Activated naive CD4-positive, alpha-beta T cell treated with anti-CD3 and anti-CD28 coated beads, Interleukin-2, amount 50 U/mL, for 24 hours (primary cell): ENCODE data around the gene UBE2L5.

Experiments used
- H3K27ac Mint-ChIP-seq: one replicate; pipeline ENCODE4 v1.8.0; 2021; ENCODE audit warnings: mild to moderate bottlenecking, mixed read lengths
- H3K27me3 Mint-ChIP-seq: one replicate; pipeline ENCODE4 v1.8.0; 2021; ENCODE audit warnings: mixed read lengths
- H3K36me3 Mint-ChIP-seq: one replicate; pipeline ENCODE4 v1.8.0; 2021; ENCODE audit warnings: mixed read lengths
- H3K4me1 Mint-ChIP-seq: one replicate; pipeline ENCODE4 v1.8.0; 2021; ENCODE audit warnings: mixed read lengths
- H3K4me3 Mint-ChIP-seq: one replicate; pipeline ENCODE4 v1.8.0; 2021; ENCODE audit warnings: mild to moderate bottlenecking, mixed read lengths
- H3K9me3 Mint-ChIP-seq: one replicate; pipeline ENCODE4 v1.8.0; 2021; ENCODE audit warnings: mixed read lengths

The UBE2L5 gene

DNA sequence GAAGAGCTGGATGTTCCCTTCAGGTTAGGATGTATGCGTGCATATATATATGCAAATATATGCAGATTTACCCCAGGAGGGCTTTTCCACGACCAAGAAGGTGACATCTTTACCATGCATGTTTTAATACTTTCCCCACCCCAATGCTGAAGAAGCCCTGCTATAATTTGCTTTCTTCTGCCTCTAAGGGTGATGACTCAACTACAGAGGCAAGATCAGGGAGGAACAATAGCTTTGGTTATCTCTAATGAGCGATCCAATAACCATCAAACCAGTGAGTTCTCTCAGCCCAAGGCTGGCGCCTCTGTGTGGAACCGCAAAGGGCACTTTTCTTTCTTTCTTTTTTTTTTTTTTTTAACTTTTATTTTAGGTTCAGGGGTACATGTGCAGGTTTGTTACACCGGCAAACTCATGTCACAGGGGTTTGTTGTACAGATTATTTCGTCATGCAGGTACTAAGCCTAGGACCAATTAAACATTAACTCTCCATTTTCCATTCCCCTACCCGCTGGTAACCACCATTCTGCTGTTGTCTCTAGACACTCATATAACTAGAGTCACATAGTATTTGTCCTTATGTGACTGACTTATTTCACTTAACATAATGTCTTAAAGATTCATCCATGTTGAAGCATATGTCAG is 25.7 kb upstream of the UBE2L5 start:
- peaks cover 53% of the 10 kb centered on the region for H3K4me1 Mint-ChIP-seq
- no peaks in the 10 kb centered on the region for H3K9me3 Mint-ChIP-seq
- H3K27me3 Mint-ChIP-seq: no peaks in the 10 kb centered on the region
- no peaks in the 10 kb centered on the region for H3K36me3 Mint-ChIP-seq
- peak overlapping the region; percentile 23 for H3K27ac Mint-ChIP-seq
- H3K4me3 Mint-ChIP-seq: peak overlapping the region; percentile 80

DNA sequence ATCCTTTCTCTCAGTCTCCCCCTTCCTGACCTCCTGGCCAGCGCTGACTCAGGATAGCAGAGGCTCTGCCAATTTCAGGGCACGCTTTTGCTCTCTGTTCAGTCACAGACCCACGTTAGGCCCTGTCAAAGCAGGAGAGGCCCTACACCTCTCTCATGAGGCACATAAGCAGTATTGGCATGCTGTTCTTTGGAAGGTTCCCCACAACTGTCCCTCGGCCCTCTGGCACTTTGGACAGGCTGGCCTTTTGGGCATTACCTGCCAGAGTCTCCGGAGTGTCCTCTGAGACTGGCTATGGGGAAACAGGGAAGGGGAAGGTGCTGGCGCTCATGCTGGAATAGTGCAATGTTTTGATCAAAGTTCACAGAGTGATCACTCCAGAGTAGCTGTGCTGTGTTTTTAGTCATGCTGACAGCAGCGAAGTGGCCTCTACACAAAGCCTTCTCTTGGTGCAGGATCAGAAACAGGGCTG is 23.7 kb upstream of the UBE2L5 start:
- H3K4me1 Mint-ChIP-seq: peaks cover 36% of the 10 kb centered on the region
- H3K27ac Mint-ChIP-seq: no peak overlapping the region
- no peaks in the 10 kb centered on the region for H3K36me3 Mint-ChIP-seq
- H3K27me3 Mint-ChIP-seq: no peaks in the 10 kb centered on the region
- H3K4me3 Mint-ChIP-seq: no peak overlapping the region
- no peaks in the 10 kb centered on the region for H3K9me3 Mint-ChIP-seq

DNA sequence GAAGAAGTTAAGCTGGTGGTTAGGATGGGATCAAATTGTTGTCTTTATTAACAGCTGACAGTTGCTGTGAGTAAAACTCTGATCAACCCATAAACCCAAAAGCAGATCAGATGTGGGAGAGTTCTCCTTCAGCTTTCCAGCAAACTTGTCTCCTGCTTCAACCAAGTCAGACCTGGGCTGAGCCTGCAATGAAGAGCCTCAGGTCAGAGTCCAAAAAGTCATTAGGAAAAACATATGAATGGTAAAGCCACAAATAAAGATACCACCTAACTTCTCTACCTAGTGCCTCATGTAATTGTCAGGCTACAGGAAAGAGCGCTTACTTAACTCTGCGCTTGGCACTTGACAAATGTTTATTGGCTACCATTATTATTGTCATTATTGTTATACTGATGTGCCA is 21.9 kb upstream of the UBE2L5 start:
- Mint-ChIP-seq H3K4me1 (peaks cover 21% of the 10 kb centered on the region), H3K27ac (no peak overlapping the region), H3K27me3 (no peaks in the 10 kb centered on the region), H3K4me3 (no peak overlapping the region), H3K36me3 (no peaks in the 10 kb centered on the region), H3K9me3 (no peaks in the 10 kb centered on the region)

DNA sequence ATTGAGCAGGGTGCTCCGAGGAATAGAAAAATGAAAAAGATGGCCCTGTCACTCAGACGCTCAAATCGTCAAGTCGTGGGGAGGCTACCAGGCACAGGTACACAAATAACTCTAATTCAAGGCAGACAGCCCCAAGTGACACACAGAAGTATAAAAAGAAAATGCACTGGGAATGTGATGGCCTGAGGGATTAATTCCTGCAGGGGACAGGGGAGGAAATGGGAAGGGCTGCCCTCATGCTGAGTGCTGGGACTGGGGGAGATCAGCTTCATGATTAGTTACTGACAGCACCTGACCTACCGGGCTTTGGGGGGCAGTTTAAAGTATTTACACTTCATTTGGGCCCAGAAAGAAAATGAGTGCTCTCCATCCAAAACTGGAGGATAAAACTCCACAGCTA is 20.9 kb upstream of the UBE2L5 start:
- Mint-ChIP-seq H3K4me3 (no peak overlapping the region), H3K36me3 (no peaks in the 10 kb centered on the region)

DNA sequence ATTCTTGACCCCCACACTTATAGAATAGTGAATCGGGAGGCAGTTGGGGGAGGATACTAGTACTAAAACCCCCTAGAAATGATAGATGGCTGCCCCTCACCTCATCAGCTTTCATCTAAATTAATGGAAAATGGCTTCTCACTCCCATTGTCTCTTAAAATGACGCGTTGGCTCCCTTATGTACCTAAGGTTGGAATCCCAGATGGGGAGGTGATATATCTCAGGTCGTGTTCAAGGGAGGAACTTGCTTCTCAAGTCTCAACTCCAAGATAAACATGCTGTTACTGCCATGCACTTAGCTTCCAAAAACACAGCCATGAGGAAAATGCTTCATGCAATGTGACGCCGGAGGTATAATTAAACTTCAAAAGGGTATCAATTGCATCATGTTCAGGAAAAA is 18.8 kb upstream of the UBE2L5 start:
- Mint-ChIP-seq H3K36me3 (no peaks in the 10 kb centered on the region), H3K27me3 (no peaks in the 10 kb centered on the region), H3K4me1 (peaks cover 19% of the 10 kb centered on the region), H3K27ac (no peak overlapping the region), H3K4me3 (no peak overlapping the region), H3K9me3 (no peaks in the 10 kb centered on the region)

More for the DNA sequence above, 20.9 kb upstream of the UBE2L5 start:
- H3K9me3 Mint-ChIP-seq: no peaks in the 10 kb centered on the region
- H3K27me3 Mint-ChIP-seq: no peaks in the 10 kb centered on the region
- no peak overlapping the region for H3K27ac Mint-ChIP-seq
- peaks cover 12% of the 10 kb centered on the region for H3K4me1 Mint-ChIP-seq

GRCh38 chr13:30404207-30404606 is 18.1 kb upstream of the UBE2L5 start:
- Mint-ChIP-seq H3K27ac (no peak overlapping the region), H3K9me3 (no peaks in the 10 kb centered on the region), H3K27me3 (no peaks in the 10 kb centered on the region), H3K4me1 (peaks cover 22% of the 10 kb centered on the region), H3K36me3 (no peaks in the 10 kb centered on the region), H3K4me3 (no peak overlapping the region)

GRCh38 chr13:30406779-30407416 is 15.4 kb upstream of the UBE2L5 start:
- H3K9me3 Mint-ChIP-seq: no peaks in the 10 kb centered on the region
- H3K27me3 Mint-ChIP-seq: no peaks in the 10 kb centered on the region
- peaks cover 36% of the 10 kb centered on the region for H3K4me1 Mint-ChIP-seq
- no peak overlapping the region for H3K4me3 Mint-ChIP-seq
- H3K36me3 Mint-ChIP-seq: no peaks in the 10 kb centered on the region
- peak overlapping the region; percentile 89 for H3K27ac Mint-ChIP-seq

DNA sequence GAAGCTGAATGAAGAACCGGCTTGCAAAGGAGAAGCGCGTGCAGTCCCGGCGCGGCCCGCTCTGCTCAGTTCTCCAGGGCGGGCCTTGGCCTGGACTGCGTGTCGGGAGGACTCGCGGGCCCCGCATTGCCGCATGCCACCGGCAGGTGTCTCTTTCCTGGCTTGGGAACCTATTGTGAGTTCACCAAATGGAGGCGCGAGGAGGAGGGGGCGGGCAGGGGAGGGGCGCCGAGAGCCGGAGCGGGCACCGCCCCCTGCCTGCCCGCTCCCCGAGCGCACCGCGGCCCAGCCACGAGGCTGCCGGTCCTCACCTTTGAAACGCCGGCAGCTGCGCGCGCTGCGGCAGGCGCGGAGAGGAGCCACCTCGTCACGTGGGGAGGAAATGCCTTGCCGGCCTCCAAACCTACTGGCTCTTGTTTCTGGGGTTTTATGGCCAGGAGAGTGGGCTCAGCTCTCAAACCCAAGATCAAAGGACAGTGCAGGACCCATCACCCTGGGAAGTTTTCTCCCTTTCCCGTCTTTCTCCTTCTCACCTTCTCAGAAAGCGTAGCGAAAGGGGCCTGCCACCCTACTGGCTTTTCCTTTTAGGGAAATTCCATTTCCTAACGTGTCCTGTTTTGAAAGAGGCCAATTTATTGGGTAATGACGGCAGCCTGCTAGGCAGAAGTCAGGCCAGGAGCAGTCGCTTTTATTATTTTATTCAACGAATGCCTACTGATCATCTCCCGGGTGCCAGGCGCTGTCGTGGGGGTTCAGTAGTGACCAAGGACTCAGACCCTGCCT is 13.8 kb upstream of the UBE2L5 start:
- peak overlapping the region; percentile 77 for H3K27ac Mint-ChIP-seq
- H3K9me3 Mint-ChIP-seq: no peaks in the 10 kb centered on the region
- H3K4me1 Mint-ChIP-seq: peaks cover 41% of the 10 kb centered on the region
- H3K4me3 Mint-ChIP-seq: peak overlapping the region; percentile 71
- no peaks in the 10 kb centered on the region for H3K36me3 Mint-ChIP-seq
- H3K27me3 Mint-ChIP-seq: no peaks in the 10 kb centered on the region

DNA sequence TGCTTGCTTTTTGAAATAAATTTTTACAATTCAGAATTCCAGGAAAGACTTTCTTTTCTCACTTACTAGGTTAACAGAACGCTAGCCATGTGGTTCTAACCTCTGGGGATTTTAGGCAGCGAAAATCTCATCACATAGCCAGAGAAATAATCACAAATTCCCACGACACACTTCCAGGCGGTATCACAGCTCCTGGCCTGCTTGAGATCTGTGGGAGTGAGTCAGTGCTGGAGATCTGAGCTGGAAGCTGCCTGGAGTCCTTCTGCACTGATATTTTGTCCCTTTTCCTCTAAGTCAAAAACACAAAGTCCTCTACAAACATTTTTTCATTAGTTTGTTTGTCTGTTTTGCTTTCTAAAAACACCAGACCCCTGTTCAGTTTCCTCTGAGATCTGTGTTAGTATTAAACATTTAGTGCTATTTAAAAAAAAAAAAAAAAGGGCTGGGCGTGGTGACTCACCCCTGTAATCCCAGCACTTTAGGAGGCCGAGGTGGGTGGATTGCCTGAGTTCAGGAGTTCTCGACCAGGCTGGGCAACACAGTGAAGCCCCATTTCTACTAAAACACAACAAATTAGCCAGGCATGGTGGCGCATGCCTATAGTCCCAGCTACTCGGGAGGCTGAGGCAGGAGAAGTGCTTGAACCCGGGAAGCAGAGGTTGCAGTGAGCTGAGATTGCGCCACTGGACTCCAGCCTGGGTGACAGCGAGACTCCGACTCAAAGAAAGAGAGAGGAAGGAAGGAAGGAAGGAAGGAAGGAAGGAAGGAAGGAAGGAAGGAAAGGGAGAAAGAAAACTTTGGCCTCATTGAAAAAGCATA is 12.2 kb upstream of the UBE2L5 start:
- no peak overlapping the region for H3K4me3 Mint-ChIP-seq

DNA sequence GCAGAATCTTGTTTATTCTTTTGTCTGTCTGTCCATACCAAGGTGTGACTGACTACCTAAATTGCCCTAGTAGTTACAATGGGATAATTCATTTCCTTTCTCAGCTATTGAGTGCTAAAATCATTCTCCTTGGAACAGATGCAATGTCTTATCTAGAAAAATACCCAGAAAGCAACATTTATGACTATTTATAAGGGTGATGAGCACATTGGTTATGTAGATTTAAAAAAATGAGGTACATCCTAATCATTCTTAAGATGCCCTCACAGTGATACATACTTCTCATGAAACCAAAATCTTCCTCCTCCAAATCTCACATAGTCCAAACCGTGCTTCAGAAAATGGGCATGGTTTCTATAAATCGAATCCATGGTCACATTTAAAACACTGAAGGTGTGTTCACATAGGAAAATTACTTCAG is 11.6 kb upstream of the UBE2L5 start:
- H3K27ac Mint-ChIP-seq: no peak overlapping the region
- H3K4me1 Mint-ChIP-seq: peaks cover 48% of the 10 kb centered on the region
- no peaks in the 10 kb centered on the region for H3K36me3 Mint-ChIP-seq
- no peak overlapping the region for H3K4me3 Mint-ChIP-seq
- H3K27me3 Mint-ChIP-seq: no peaks in the 10 kb centered on the region
- no peaks in the 10 kb centered on the region for H3K9me3 Mint-ChIP-seq

More for the DNA sequence above, 12.2 kb upstream of the UBE2L5 start:
- H3K27ac Mint-ChIP-seq: peak overlapping the region; percentile 62
- no peaks in the 10 kb centered on the region for H3K9me3 Mint-ChIP-seq
- H3K27me3 Mint-ChIP-seq: no peaks in the 10 kb centered on the region
- no peaks in the 10 kb centered on the region for H3K36me3 Mint-ChIP-seq
- H3K4me1 Mint-ChIP-seq: peaks cover 42% of the 10 kb centered on the region

DNA sequence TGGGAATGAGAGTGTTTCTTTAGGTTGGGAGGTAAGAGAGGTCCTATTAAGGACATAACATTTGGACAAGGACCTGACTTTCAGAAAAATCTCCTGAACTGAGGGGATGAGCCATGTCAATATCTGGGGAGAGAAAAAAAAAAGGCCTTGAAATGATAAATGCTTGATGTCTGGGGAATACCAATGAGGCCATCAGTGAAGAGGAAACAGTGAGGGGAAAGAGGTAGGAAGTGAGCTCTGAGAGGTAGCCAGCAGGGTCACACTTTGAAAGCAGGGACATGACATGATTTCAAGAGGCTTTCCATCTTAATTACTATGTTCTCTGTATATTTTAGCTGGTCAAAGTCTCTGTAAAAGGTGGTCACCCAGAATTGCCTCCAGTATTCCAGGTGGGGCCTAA is 9.9 kb upstream of the UBE2L5 start:
- Mint-ChIP-seq H3K4me3 (no peak overlapping the region), H3K27ac (peak overlapping the region; percentile 1)

GRCh38 chr13:30413842-30414241 is 8.5 kb upstream of the UBE2L5 start:
- Mint-ChIP-seq H3K4me3 (no peak overlapping the region), H3K4me1 (peaks cover 31% of the 10 kb centered on the region), H3K27me3 (no peaks in the 10 kb centered on the region), H3K27ac (no peak overlapping the region), H3K36me3 (no peaks in the 10 kb centered on the region), H3K9me3 (no peaks in the 10 kb centered on the region)

More for the DNA sequence above, 9.9 kb upstream of the UBE2L5 start:
- no peaks in the 10 kb centered on the region for H3K36me3 Mint-ChIP-seq
- H3K9me3 Mint-ChIP-seq: no peaks in the 10 kb centered on the region
- peaks cover 41% of the 10 kb centered on the region for H3K4me1 Mint-ChIP-seq
- H3K27me3 Mint-ChIP-seq: no peaks in the 10 kb centered on the region

- Mint-ChIP-seq H3K36me3 (no peaks in the 10 kb centered on the region), H3K4me1 (peaks cover 22% of the 10 kb centered on the region), H3K27me3 (no peaks in the 10 kb centered on the region), H3K27ac (peak overlapping the region; percentile 19), H3K9me3 (no peaks in the 10 kb centered on the region), H3K4me3 (no peak overlapping the region)
These were observed 6.8 kb upstream of the UBE2L5 start for GRCh38 chr13:30415430-30416030.

- Mint-ChIP-seq H3K36me3 (no peaks in the 10 kb centered on the region), H3K4me3 (no peak overlapping the region), H3K27me3 (no peaks in the 10 kb centered on the region), H3K4me1 (peaks cover 24% of the 10 kb centered on the region), H3K9me3 (no peaks in the 10 kb centered on the region), H3K27ac (no peak overlapping the region)
These were observed 5.8 kb upstream of the UBE2L5 start for GRCh38 chr13:30416471-30416870.
